ENCODE measurements around the gene CMTM1.
"Not testable (repeated sequence)": the region's sequence is repeated elsewhere in the genome, so short reads cannot be mapped to it uniquely, and the experiment has no call there.

- not testable (repeated sequence) for TF ChIP-seq EZH2 (IDR thresholded peaks at IDR 0.05; ENCODE audit: low read depth, unreplicated experiment); POLR2AphosphoS5 (IDR thresholded peaks at IDR 0.05; ENCODE audit: low read depth); CTCF (conservative IDR thresholded peaks at IDR 0.05; ENCODE audit: low read depth in 2 of 2); REST (IDR thresholded peaks at IDR 0.05; ENCODE audit: unreplicated experiment); ZNF462 (CRISPR knock-in tag; IDR thresholded peaks at IDR 0.05)
Measured at GRCh38 chr16:66611911-66612310, 45.7 kb downstream of the CMTM1 start.
